Measurements from ENCODE around the gene SFR1.
A peak's percentile ranks its signal among the peaks of the same experiment; 100 is the strongest.

The SFR1 gene

GRCh38 chr10:104121485-104122224 lies at the start of gene SFR1:
Gene SFR1 (plus strand): TSS chr10:104122171. CDS start chr10:104122184, 13 bp downstream.
- no peaks in the 10 kb centered on the region for H3K36me3 ChIP-seq (ENCODE audit: control insufficient read depth, insufficient read depth, low read length)
- H3K27me3 ChIP-seq (ENCODE audit: control insufficient read depth, insufficient read depth, low read length), result no peaks in the 10 kb centered on the region
- H3K9me3 ChIP-seq (ENCODE audit: control insufficient read depth, low read length), result no peaks in the 10 kb centered on the region
- peaks cover 19% of the 10 kb centered on the region for H3K4me1 ChIP-seq (ENCODE audit: control insufficient read depth, insufficient read depth, low read length)
- H3K9ac ChIP-seq (ENCODE audit: low read length), result peak within 1 kb of the TSS; percentile 95
- peak within 1 kb of the TSS; percentile 66 for H3K4me3 ChIP-seq (ENCODE audit: low read length)

GRCh38 chr10:104072786-104073185 lies 49.2 kb upstream of the SFR1 start:
- Histone ChIP-seq H3K9ac (ENCODE audit: low read length) (no peak overlapping the region), H3K9me3 (ENCODE audit: control insufficient read depth, low read length) (no peaks in the 10 kb centered on the region), H3K27me3 (ENCODE audit: control insufficient read depth, insufficient read depth, low read length) (no peaks in the 10 kb centered on the region), H3K4me1 (ENCODE audit: control insufficient read depth, insufficient read depth, low read length) (peaks cover 37% of the 10 kb centered on the region), H3K4me3 (ENCODE audit: low read length) (no peak overlapping the region), H3K36me3 (ENCODE audit: control insufficient read depth, insufficient read depth, low read length) (peaks cover 7% of the 10 kb centered on the region)

- Histone ChIP-seq H3K36me3 (ENCODE audit: control insufficient read depth, insufficient read depth, low read length) (peaks cover 7% of the 10 kb centered on the region), H3K9me3 (ENCODE audit: control insufficient read depth, low read length) (no peaks in the 10 kb centered on the region), H3K4me1 (ENCODE audit: control insufficient read depth, insufficient read depth, low read length) (peaks cover 25% of the 10 kb centered on the region), H3K27me3 (ENCODE audit: control insufficient read depth, insufficient read depth, low read length) (no peaks in the 10 kb centered on the region), H3K4me3 (ENCODE audit: low read length) (no peak overlapping the region), H3K9ac (ENCODE audit: low read length) (no peak overlapping the region)
Measured at GRCh38 chr10:104074505-104074904, 47.5 kb upstream of the SFR1 start.

GRCh38 chr10:104076743-104077160 lies 45.2 kb upstream of the SFR1 start:
- H3K4me1 ChIP-seq (ENCODE audit: control insufficient read depth, insufficient read depth, low read length), result peaks cover 12% of the 10 kb centered on the region
- no peaks in the 10 kb centered on the region for H3K9me3 ChIP-seq (ENCODE audit: control insufficient read depth, low read length)
- no peak overlapping the region for H3K9ac ChIP-seq (ENCODE audit: low read length)
- peaks cover 7% of the 10 kb centered on the region for H3K36me3 ChIP-seq (ENCODE audit: control insufficient read depth, insufficient read depth, low read length)
- H3K4me3 ChIP-seq (ENCODE audit: low read length), result no peak overlapping the region
- H3K27me3 ChIP-seq (ENCODE audit: control insufficient read depth, insufficient read depth, low read length), result no peaks in the 10 kb centered on the region

- H3K36me3 ChIP-seq (ENCODE audit: control insufficient read depth, insufficient read depth, low read length), result peaks cover 7% of the 10 kb centered on the region
- no peaks in the 10 kb centered on the region for H3K27me3 ChIP-seq (ENCODE audit: control insufficient read depth, insufficient read depth, low read length)
- no peaks in the 10 kb centered on the region for H3K9me3 ChIP-seq (ENCODE audit: control insufficient read depth, low read length)
- no peak overlapping the region for H3K4me3 ChIP-seq (ENCODE audit: low read length)
- H3K9ac ChIP-seq (ENCODE audit: low read length), result no peak overlapping the region
- peaks cover 12% of the 10 kb centered on the region for H3K4me1 ChIP-seq (ENCODE audit: control insufficient read depth, insufficient read depth, low read length)
Measured at GRCh38 chr10:104077247-104077646, 44.7 kb upstream of the SFR1 start.

- Histone ChIP-seq H3K4me1 (ENCODE audit: control insufficient read depth, insufficient read depth, low read length) (peaks cover 12% of the 10 kb centered on the region), H3K36me3 (ENCODE audit: control insufficient read depth, insufficient read depth, low read length) (peaks cover 7% of the 10 kb centered on the region), H3K9me3 (ENCODE audit: control insufficient read depth, low read length) (no peaks in the 10 kb centered on the region), H3K4me3 (ENCODE audit: low read length) (no peak overlapping the region), H3K27me3 (ENCODE audit: control insufficient read depth, insufficient read depth, low read length) (no peaks in the 10 kb centered on the region), H3K9ac (ENCODE audit: low read length) (no peak overlapping the region)
Measured at GRCh38 chr10:104077663-104078151, 44.3 kb upstream of the SFR1 start.

- Histone ChIP-seq H3K9ac (ENCODE audit: low read length) (no peak overlapping the region), H3K36me3 (ENCODE audit: control insufficient read depth, insufficient read depth, low read length) (peaks cover 7% of the 10 kb centered on the region), H3K9me3 (ENCODE audit: control insufficient read depth, low read length) (no peaks in the 10 kb centered on the region), H3K27me3 (ENCODE audit: control insufficient read depth, insufficient read depth, low read length) (no peaks in the 10 kb centered on the region), H3K4me3 (ENCODE audit: low read length) (no peak overlapping the region), H3K4me1 (ENCODE audit: control insufficient read depth, insufficient read depth, low read length) (peaks cover 15% of the 10 kb centered on the region)
Measured at GRCh38 chr10:104080762-104081161, 41.2 kb upstream of the SFR1 start.

- no peaks in the 10 kb centered on the region for H3K36me3 ChIP-seq (ENCODE audit: control insufficient read depth, insufficient read depth, low read length)
- no peak overlapping the region for H3K4me3 ChIP-seq (ENCODE audit: low read length)
- H3K27me3 ChIP-seq (ENCODE audit: control insufficient read depth, insufficient read depth, low read length), result no peaks in the 10 kb centered on the region
- no peak overlapping the region for H3K9ac ChIP-seq (ENCODE audit: low read length)
- peaks cover 14% of the 10 kb centered on the region for H3K4me1 ChIP-seq (ENCODE audit: control insufficient read depth, insufficient read depth, low read length)
- H3K9me3 ChIP-seq (ENCODE audit: control insufficient read depth, low read length), result no peaks in the 10 kb centered on the region
Measured at GRCh38 chr10:104081998-104082397, 40.0 kb upstream of the SFR1 start.

GRCh38 chr10:104084482-104085142 lies 37.4 kb upstream of the SFR1 start:
- Histone ChIP-seq H3K36me3 (ENCODE audit: control insufficient read depth, insufficient read depth, low read length) (no peaks in the 10 kb centered on the region), H3K4me1 (ENCODE audit: control insufficient read depth, insufficient read depth, low read length) (peaks cover 9% of the 10 kb centered on the region), H3K4me3 (ENCODE audit: low read length) (peak overlapping the region; percentile 29), H3K9me3 (ENCODE audit: control insufficient read depth, low read length) (no peaks in the 10 kb centered on the region), H3K9ac (ENCODE audit: low read length) (peak overlapping the region; percentile 66), H3K27me3 (ENCODE audit: control insufficient read depth, insufficient read depth, low read length) (no peaks in the 10 kb centered on the region)

- Histone ChIP-seq H3K9me3 (ENCODE audit: control insufficient read depth, low read length) (no peaks in the 10 kb centered on the region), H3K4me1 (ENCODE audit: control insufficient read depth, insufficient read depth, low read length) (peaks cover 9% of the 10 kb centered on the region), H3K9ac (ENCODE audit: low read length) (peak within 1 kb of the TSS; percentile 66), H3K4me3 (ENCODE audit: low read length) (peak within 1 kb of the TSS; percentile 29), H3K27me3 (ENCODE audit: control insufficient read depth, insufficient read depth, low read length) (no peaks in the 10 kb centered on the region), H3K36me3 (ENCODE audit: control insufficient read depth, insufficient read depth, low read length) (no peaks in the 10 kb centered on the region)
Measured at GRCh38 chr10:104085801-104086400, 36.1 kb upstream of the SFR1 start, which contains the start of gene COL17A1. Gene COL17A1 (minus strand): TSS chr10:104085880. CDS start chr10:104080673, 5,207 bp downstream.

GRCh38 chr10:104088239-104088638 lies 33.7 kb upstream of the SFR1 start:
- Histone ChIP-seq H3K9ac (ENCODE audit: low read length) (no peak overlapping the region), H3K4me1 (ENCODE audit: control insufficient read depth, insufficient read depth, low read length) (peaks cover 9% of the 10 kb centered on the region), H3K36me3 (ENCODE audit: control insufficient read depth, insufficient read depth, low read length) (no peaks in the 10 kb centered on the region), H3K4me3 (ENCODE audit: low read length) (no peak overlapping the region), H3K27me3 (ENCODE audit: control insufficient read depth, insufficient read depth, low read length) (no peaks in the 10 kb centered on the region), H3K9me3 (ENCODE audit: control insufficient read depth, low read length) (no peaks in the 10 kb centered on the region)

- Histone ChIP-seq H3K9me3 (ENCODE audit: control insufficient read depth, low read length) (no peaks in the 10 kb centered on the region), H3K36me3 (ENCODE audit: control insufficient read depth, insufficient read depth, low read length) (no peaks in the 10 kb centered on the region), H3K4me1 (ENCODE audit: control insufficient read depth, insufficient read depth, low read length) (peaks cover 9% of the 10 kb centered on the region), H3K4me3 (ENCODE audit: low read length) (no peak overlapping the region), H3K9ac (ENCODE audit: low read length) (no peak overlapping the region), H3K27me3 (ENCODE audit: control insufficient read depth, insufficient read depth, low read length) (no peaks in the 10 kb centered on the region)
Measured at GRCh38 chr10:104089621-104090020, 32.4 kb upstream of the SFR1 start.

Measured in mucosa of stomach (tissue), 1 donor.